ENCODE results near the gene ADGRL3.

- TF ChIP-seq POLR2A (IDR thresholded peaks at IDR 0.05), result no peak
- no peak for TF ChIP-seq POLR2AphosphoS5 (IDR thresholded peaks at IDR 0.05)
- TF ChIP-seq CTCF (IDR thresholded peaks at IDR 0.05), result no peak
Observed at GRCh38 chr4:61782133-61782532, 582.0 kb downstream of the ADGRL3 start.

All from transverse colon (tissue), 4 donors.